ENCODE data around the gene ARHGEF28. TPM values are rescaled to one million over a fixed set of nuclear protein-coding genes. Genes with fewer than 3 reads are reported as not detected.

ARHGEF28 gene
- total and polyA plus RNA-seq, 2 donors (not counting 1 experiment from before 2014, with no cell fraction given) = 2.3 to 34.3 TPM

GRCh38 chr5:73686912-73687311, 60.9 kb downstream of the ARHGEF28 start:
- H3K79me2 ChIP-seq (ENCODE audit: control insufficient read depth, insufficient read depth, low read length) = no peaks in the 10 kb centered on the region
- TF ChIP-seq EZH2 (IDR thresholded peaks at IDR 0.05; ENCODE audit: low read length, missing control alignments) (no peak), CTCF (conservative IDR thresholded peaks at IDR 0.05 in 1 of 2, IDR thresholded peaks at IDR 0.05 in 1 of 2; ENCODE audit: low read depth in 1 of 2, low read length in 2 of 2) (no peak)
- DNase-seq (ENCODE audit: low read depth in 2 of 2) = no peak

GRCh38 chr5:73687357-73687756, 61.4 kb downstream of the ARHGEF28 start:
- Histone ChIP-seq H3K4me2 (ENCODE audit: extremely low read depth, insufficient read depth, low read length) (no peak overlapping the region), H3K79me2 (ENCODE audit: control insufficient read depth, insufficient read depth, low read length) (no peaks in the 10 kb centered on the region), H3K36me3 (ENCODE audit: control insufficient read depth, insufficient read depth, low read length) (no peaks in the 10 kb centered on the region), H3K4me3 (replicated peaks in 1 of 4; ENCODE audit: control extremely low read depth in 1 of 4, insufficient read depth in 1 of 4, low read depth in 3 of 4, low read length in 4 of 4) (no peak overlapping the region), H4K20me1 (ENCODE audit: control insufficient read depth, extremely low read depth, insufficient read depth, low read length) (no peaks in the 10 kb centered on the region), H3K27me3 (ENCODE audit: control insufficient read depth, insufficient read depth, low read length) (no peaks in the 10 kb centered on the region), H3K9me3 (ENCODE audit: control insufficient read depth, insufficient read depth, low read depth, low read length) (no peaks in the 10 kb centered on the region), H3K9ac (ENCODE audit: insufficient read depth, low read length) (no peak overlapping the region), H2AFZ (ENCODE audit: low read length) (no peak overlapping the region), H3K4me1 (ENCODE audit: control insufficient read depth, extremely low read depth, insufficient read depth, low read length) (peaks cover 3% of the 10 kb centered on the region), H3K27ac (ENCODE audit: insufficient read depth, low read length) (no peak overlapping the region)
- DNase-seq (ENCODE audit: low read depth in 2 of 2) = no peak
- TF ChIP-seq CTCF (conservative IDR thresholded peaks at IDR 0.05 in 1 of 2, IDR thresholded peaks at IDR 0.05 in 1 of 2; ENCODE audit: low read depth in 1 of 2, low read length in 2 of 2) (no peak), EZH2 (IDR thresholded peaks at IDR 0.05; ENCODE audit: low read length, missing control alignments) (no peak)

More at GRCh38 chr5:73686912-73687311, 60.9 kb downstream of the ARHGEF28 start:
- Histone ChIP-seq H3K9ac (ENCODE audit: insufficient read depth, low read length) (no peak overlapping the region), H3K36me3 (ENCODE audit: control insufficient read depth, insufficient read depth, low read length) (no peaks in the 10 kb centered on the region), H3K27me3 (ENCODE audit: control insufficient read depth, insufficient read depth, low read length) (no peaks in the 10 kb centered on the region), H4K20me1 (ENCODE audit: control insufficient read depth, extremely low read depth, insufficient read depth, low read length) (no peaks in the 10 kb centered on the region), H3K4me1 (ENCODE audit: control insufficient read depth, extremely low read depth, insufficient read depth, low read length) (peaks cover 3% of the 10 kb centered on the region), H3K4me2 (ENCODE audit: extremely low read depth, insufficient read depth, low read length) (no peak overlapping the region), H3K27ac (ENCODE audit: insufficient read depth, low read length) (no peak overlapping the region), H2AFZ (ENCODE audit: low read length) (no peak overlapping the region), H3K9me3 (ENCODE audit: control insufficient read depth, insufficient read depth, low read depth, low read length) (no peaks in the 10 kb centered on the region), H3K4me3 (replicated peaks in 1 of 4; ENCODE audit: control extremely low read depth in 1 of 4, insufficient read depth in 1 of 4, low read depth in 3 of 4, low read length in 4 of 4) (no peak overlapping the region)

GRCh38 chr5:73690015-73690414, 64.0 kb downstream of the ARHGEF28 start:
- Histone ChIP-seq H3K9me3 (ENCODE audit: control insufficient read depth, insufficient read depth, low read depth, low read length) (no peaks in the 10 kb centered on the region), H3K4me3 (replicated peaks in 1 of 4; ENCODE audit: control extremely low read depth in 1 of 4, insufficient read depth in 1 of 4, low read depth in 3 of 4, low read length in 4 of 4) (no peak overlapping the region), H3K4me1 (ENCODE audit: control insufficient read depth, extremely low read depth, insufficient read depth, low read length) (peaks cover 16% of the 10 kb centered on the region), H3K4me2 (ENCODE audit: extremely low read depth, insufficient read depth, low read length) (no peak overlapping the region), H3K79me2 (ENCODE audit: control insufficient read depth, insufficient read depth, low read length) (no peaks in the 10 kb centered on the region), H4K20me1 (ENCODE audit: control insufficient read depth, extremely low read depth, insufficient read depth, low read length) (no peaks in the 10 kb centered on the region), H3K27ac (ENCODE audit: insufficient read depth, low read length) (no peak overlapping the region), H2AFZ (ENCODE audit: low read length) (no peak overlapping the region), H3K9ac (ENCODE audit: insufficient read depth, low read length) (no peak overlapping the region), H3K36me3 (ENCODE audit: control insufficient read depth, insufficient read depth, low read length) (no peaks in the 10 kb centered on the region), H3K27me3 (ENCODE audit: control insufficient read depth, insufficient read depth, low read length) (no peaks in the 10 kb centered on the region)
- TF ChIP-seq EZH2 (IDR thresholded peaks at IDR 0.05; ENCODE audit: low read length, missing control alignments) (no peak), CTCF (conservative IDR thresholded peaks at IDR 0.05 in 1 of 2, IDR thresholded peaks at IDR 0.05 in 1 of 2; ENCODE audit: low read depth in 1 of 2, low read length in 2 of 2) (no peak)
- no peak for DNase-seq (ENCODE audit: low read depth in 2 of 2)

All from fibroblast of lung (primary cell).